Osteocyte (in vitro differentiated cells): Measurements from ENCODE around the gene RBP3. TPM values are rescaled to one million over a fixed set of nuclear protein-coding genes. Genes with fewer than 3 reads are reported as not detected.
A peak's percentile ranks its signal among the peaks of the same experiment; 100 is the strongest.

Experiments
- DNase-seq: peaks from one replicate; pipeline ENCODE4 v3.0.0; 2021; ENCODE audit warnings: mixed read lengths; ENCODE audit not compliant: unreplicated experiment; ENCODE audit errors: extremely low spot score
- H3K27ac Mint-ChIP-seq: one replicate; pipeline ENCODE4 v1.8.0; 2021; ENCODE audit warnings: mild to moderate bottlenecking, mixed read lengths; ENCODE audit not compliant: unreplicated experiment
- H3K27me3 Mint-ChIP-seq: one replicate; pipeline ENCODE4 v1.8.0; 2021; ENCODE audit warnings: mixed read lengths; ENCODE audit not compliant: unreplicated experiment
- H3K36me3 Mint-ChIP-seq: one replicate; pipeline ENCODE4 v1.8.0; 2021; ENCODE audit warnings: mixed read lengths; ENCODE audit not compliant: unreplicated experiment
- H3K4me1 Mint-ChIP-seq: one replicate; pipeline ENCODE4 v1.8.0; 2021; ENCODE audit warnings: mixed read lengths; ENCODE audit not compliant: unreplicated experiment
- H3K4me3 Mint-ChIP-seq: one replicate; pipeline ENCODE4 v1.8.0; 2021; ENCODE audit warnings: mild to moderate bottlenecking, moderate library complexity, mixed read lengths; ENCODE audit not compliant: unreplicated experiment
- H3K9me3 Mint-ChIP-seq: one replicate; pipeline ENCODE4 v1.8.0; 2021; ENCODE audit warnings: mixed read lengths; ENCODE audit not compliant: unreplicated experiment
- CTCF ChIP-seq: fragments of 200-600 bp; sonication (generic); IDR thresholded peaks from 2 replicates; pipeline ENCODE4 v1.5.0; 2021; ENCODE audit warnings: antibody characterized with exemption, mild to moderate bottlenecking, moderate library complexity
- long read RNA-seq: library from polyadenylated mRNA; unstranded; transcript quantifications from one replicate; pipeline ENCODE4 v2.0.0, GENCODE V29; 2021
- total RNA-seq: library from RNA; stranded (reverse); gene quantifications from 2 replicates; pipeline ENCODE4 v1.2.1, GENCODE V29; 2021

RBP3 gene
- not detected in 2 replicates for total RNA-seq
- long read RNA-seq = 0 reads

DNA sequence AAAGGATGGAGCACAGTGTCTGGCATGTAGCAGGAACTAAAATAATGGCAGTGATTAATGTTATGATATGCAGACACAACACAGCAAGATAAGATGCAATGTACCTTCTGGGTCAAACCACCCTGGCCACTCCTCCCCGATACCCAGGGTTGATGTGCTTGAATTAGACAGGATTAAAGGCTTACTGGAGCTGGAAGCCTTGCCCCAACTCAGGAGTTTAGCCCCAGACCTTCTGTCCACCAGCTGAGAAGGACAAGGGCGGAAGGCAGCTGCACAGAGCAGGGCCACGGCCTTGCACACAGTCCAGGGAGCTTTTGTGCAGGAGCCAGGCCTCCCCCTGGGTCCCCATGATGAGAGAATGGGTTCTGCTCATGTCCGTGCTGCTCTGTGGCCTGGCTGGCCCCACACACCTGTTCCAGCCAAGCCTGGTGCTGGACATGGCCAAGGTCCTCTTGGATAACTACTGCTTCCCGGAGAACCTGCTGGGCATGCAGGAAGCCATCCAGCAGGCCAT lies at the start of gene RBP3:
RBP3 (plus strand) TSS at position 226 of the 514 bp plus-strand sequence; CDS start at position 348, 122 bp downstream.
- DNase-seq = no peak
- no peaks in the 10 kb centered on the region for H3K36me3 Mint-ChIP-seq
- no peak within 1 kb of the TSS for H3K27ac Mint-ChIP-seq
- H3K4me3 Mint-ChIP-seq = no peak within 1 kb of the TSS
- H3K27me3 Mint-ChIP-seq = peaks cover 26% of the 10 kb centered on the region
- TF ChIP-seq CTCF = no peak
- H3K4me1 Mint-ChIP-seq = no peaks in the 10 kb centered on the region
- H3K9me3 Mint-ChIP-seq = no peaks in the 10 kb centered on the region

GRCh38 chr10:47298715-47299114 lies 49.4 kb upstream of the RBP3 start:
- DNase-seq = no peak
- Mint-ChIP-seq H3K27me3 (peaks cover 78% of the 10 kb centered on the region), H3K4me3 (no peak overlapping the region), H3K27ac (no peak overlapping the region), H3K36me3 (no peaks in the 10 kb centered on the region), H3K9me3 (no peaks in the 10 kb centered on the region), H3K4me1 (peaks cover 10% of the 10 kb centered on the region)
- TF ChIP-seq CTCF = no peak

GRCh38 chr10:47299611-47300428 lies 48.3 kb upstream of the RBP3 start, which contains the start of gene GDF10:
GDF10 (plus strand) TSS chr10:47300197; CDS start chr10:47300652, 455 bp downstream.
- DNase-seq = no peak
- no peak for TF ChIP-seq CTCF
- no peak within 1 kb of the TSS for H3K27ac Mint-ChIP-seq
- H3K27me3 Mint-ChIP-seq = peaks cover 83% of the 10 kb centered on the region
- H3K4me1 Mint-ChIP-seq = peaks cover 10% of the 10 kb centered on the region
- H3K36me3 Mint-ChIP-seq = no peaks in the 10 kb centered on the region
- H3K4me3 Mint-ChIP-seq = peak within 1 kb of the TSS; percentile 28
- no peaks in the 10 kb centered on the region for H3K9me3 Mint-ChIP-seq

- H3K4me3 Mint-ChIP-seq = no peak overlapping the region
- H3K36me3 Mint-ChIP-seq = no peaks in the 10 kb centered on the region
- DNase-seq = no peak
- no peak overlapping the region for H3K27ac Mint-ChIP-seq
- TF ChIP-seq CTCF = no peak
- peaks cover 11% of the 10 kb centered on the region for H3K4me1 Mint-ChIP-seq
- H3K27me3 Mint-ChIP-seq = peaks cover 78% of the 10 kb centered on the region
- no peaks in the 10 kb centered on the region for H3K9me3 Mint-ChIP-seq
Observed at GRCh38 chr10:47300429-47300931, 47.7 kb upstream of the RBP3 start.

GRCh38 chr10:47301833-47302232 lies 46.3 kb upstream of the RBP3 start:
- Mint-ChIP-seq H3K27me3 (peaks cover 77% of the 10 kb centered on the region), H3K9me3 (no peaks in the 10 kb centered on the region), H3K27ac (no peak overlapping the region), H3K36me3 (no peaks in the 10 kb centered on the region), H3K4me3 (no peak overlapping the region), H3K4me1 (peaks cover 8% of the 10 kb centered on the region)
- no peak for DNase-seq
- no peak for TF ChIP-seq CTCF
